Keratinocyte (primary cell): ENCODE measurements around the gene SWAP70. TPM values are rescaled to one million over a fixed set of nuclear protein-coding genes. Genes with fewer than 3 reads are reported as not detected.

Source experiments
- DNase-seq: peaks from one replicate; pipeline ENCODE4 v3.0.0-alpha.2; 2011; ENCODE audit warnings: low read depth, missing footprints, low spot score
- FAIRE-seq: peaks from 2 replicates; lab custom pipeline; 2011; peaks lifted over from hg19 to GRCh38; lab: Jason Lieb, UNC
- H2AFZ ChIP-seq: 2 replicates; pipeline ENCODE4 v1.6.0; 2012; ENCODE audit warnings: low read length, control low read depth, inconsistent platforms; ENCODE audit not compliant: control insufficient read depth
- H3K27ac ChIP-seq: 2 replicates; pipeline ENCODE4 v1.5.1; 2011; ENCODE audit warnings: low read length; ENCODE audit not compliant: control insufficient read depth, insufficient read depth
- H3K27me3 ChIP-seq: 3 replicates; pipeline ENCODE4 v1.6.0; 2011; ENCODE audit warnings: low read length; ENCODE audit not compliant: control insufficient read depth, insufficient read depth; ENCODE audit errors: extremely low read depth
- H3K36me3 ChIP-seq, 2 experiments: 2 replicates in 1 of 2; 3 replicates in 1 of 2; pipeline ENCODE4 v1.5.1; 2011; ENCODE audit warnings: low read length in 2 of 2, mild to moderate bottlenecking in 1 of 2; ENCODE audit not compliant: control insufficient read depth in 2 of 2, insufficient read depth in 2 of 2; ENCODE audit errors: extremely low read depth in 1 of 2
- H3K4me1 ChIP-seq: 3 replicates; pipeline ENCODE4 v1.5.1; 2011; ENCODE audit warnings: low read length; ENCODE audit not compliant: control insufficient read depth, insufficient read depth; ENCODE audit errors: extremely low read depth
- H3K4me2 ChIP-seq: 3 replicates; pipeline ENCODE4 v1.6.0; 2011; ENCODE audit warnings: low read depth, low read length; ENCODE audit not compliant: control insufficient read depth, insufficient read depth; ENCODE audit errors: extremely low read depth
- H3K4me3 ChIP-seq, 3 experiments: fragments of 200-600 bp in 1 of 3; sonication (generic) in 1 of 3; 2 replicates in 2 of 3; 3 replicates in 1 of 3; pipeline ENCODE4 v1.5.1; 2011 to 2016; ENCODE audit warnings: low read length in 3 of 3, mild to moderate bottlenecking in 3 of 3, control low read depth in 2 of 3, inconsistent platforms in 1 of 3, low read depth in 1 of 3, mixed read lengths in 1 of 3, mixed run types in 1 of 3, moderate library complexity in 1 of 3; ENCODE audit not compliant: control insufficient read depth in 2 of 3, insufficient read depth in 2 of 3; ENCODE audit errors: extremely low read depth in 1 of 3
- H3K79me2 ChIP-seq: 2 replicates; pipeline ENCODE4 v1.6.0; 2012; ENCODE audit warnings: low read length; ENCODE audit not compliant: control insufficient read depth, insufficient read depth
- H3K9ac ChIP-seq: 3 replicates; pipeline ENCODE4 v1.6.0; 2011; ENCODE audit warnings: low read length; ENCODE audit not compliant: control insufficient read depth, insufficient read depth; ENCODE audit errors: extremely low read depth
- H3K9me1 ChIP-seq: 3 replicates; pipeline ENCODE4 v1.6.0; 2011; ENCODE audit warnings: low read length; ENCODE audit not compliant: control insufficient read depth, insufficient read depth; ENCODE audit errors: extremely low read depth
- H3K9me3 ChIP-seq: 2 replicates; pipeline ENCODE4 v1.5.1; 2012; ENCODE audit warnings: low read depth, low read length; ENCODE audit not compliant: control insufficient read depth
- H4K20me1 ChIP-seq: 3 replicates; pipeline ENCODE4 v1.6.0; 2011; ENCODE audit warnings: low read length; ENCODE audit not compliant: control insufficient read depth, insufficient read depth; ENCODE audit errors: extremely low read depth
- EZH2 ChIP-seq: IDR thresholded peaks from one replicate; pipeline ENCODE4 v1.6.1; 2012; ENCODE audit warnings: inconsistent platforms, mild to moderate bottlenecking, low read length, moderate library complexity
- dilution Hi-C: fragments of 300-500 bp; cut with MboI; formaldehyde crosslinking; loops from one replicate; pipeline ENCODE4 v1.7.0; 2020; ENCODE audit warnings: low sequenced_read_pairs; ENCODE audit not compliant: extremely low pct_ligation_motif_present
- polyA plus RNA-seq, 5 experiments: library from polyadenylated mRNA; depleted of rRNA in 3 of 5; stranded (reverse) in 3 of 5; stranded (forward) in 1 of 5; unstranded in 1 of 5; fragments of >200 nt; gene quantifications; 1 replicate in 1 of 5; 2 replicates in 3 of 5; 3 replicates in 1 of 5; pipeline versions ENCODE4 v1.2.1 to v1.2.3, GENCODE V29; 2011 to 2012; ENCODE audit warnings: missing spikeins in 2 of 5, low read depth in 1 of 5, low replicate concordance in 1 of 5
- TF ChIP-seq, protein P1 (sequence below), 3 experiments: IDR thresholded peaks in 1 of 3; conservative IDR thresholded peaks in 1 of 3; optimal IDR thresholded peaks in 1 of 3; 2 replicates in 2 of 3; 3 replicates in 1 of 3; pipeline versions ENCODE3 to v1.5.1; 2011; ENCODE audit warnings: low read length in 3 of 3, mild to moderate bottlenecking in 3 of 3, moderate library complexity in 2 of 3, control low read depth in 1 of 3, inconsistent platforms in 1 of 3; ENCODE audit not compliant: insufficient read depth in 2 of 3; ENCODE audit errors: extremely low read depth in 1 of 3

SWAP70 gene
- polyA plus RNA-seq, 1 donor (not counting 4 experiments of a cell fraction or from before 2014, with no cell fraction given): 28.5 TPM

DNA sequence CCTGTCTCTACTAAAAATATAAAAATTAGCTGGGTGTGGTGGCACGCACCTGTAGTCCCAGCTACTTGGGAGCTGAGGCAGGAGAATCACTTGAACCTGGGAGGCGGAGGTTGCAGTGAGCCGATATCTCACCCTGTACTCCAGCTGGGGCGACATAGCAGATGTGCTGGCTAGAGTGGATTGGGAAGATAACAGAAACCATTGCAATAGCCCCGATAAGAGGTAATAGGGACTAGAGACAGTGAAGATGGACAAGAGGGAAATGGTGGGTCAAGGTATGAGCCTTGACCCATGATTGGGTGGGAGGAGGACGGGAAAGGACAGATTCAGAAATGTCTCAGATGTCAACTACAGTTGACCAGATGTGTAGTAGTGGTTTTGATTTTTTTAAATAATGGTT lies 6.1 kb downstream of the SWAP70 start:
- Histone ChIP-seq H3K4me3 (no peak overlapping the region), H3K27ac (no peak overlapping the region), H3K9ac (no peak overlapping the region), H3K4me2 (no peak overlapping the region), H3K36me3 (peaks cover 1 to 4% of the 10 kb centered on the region in 2 experiments), H4K20me1 (no peaks in the 10 kb centered on the region), H3K9me3 (no peaks in the 10 kb centered on the region), H3K9me1 (no peaks in the 10 kb centered on the region), H3K4me1 (no peaks in the 10 kb centered on the region), H2AFZ (no peak overlapping the region), H3K27me3 (no peaks in the 10 kb centered on the region), H3K79me2 (peaks cover 72% of the 10 kb centered on the region)
- DNase-seq (no peak), FAIRE-seq (no peak)
- TF ChIP-seq, protein P1, sequence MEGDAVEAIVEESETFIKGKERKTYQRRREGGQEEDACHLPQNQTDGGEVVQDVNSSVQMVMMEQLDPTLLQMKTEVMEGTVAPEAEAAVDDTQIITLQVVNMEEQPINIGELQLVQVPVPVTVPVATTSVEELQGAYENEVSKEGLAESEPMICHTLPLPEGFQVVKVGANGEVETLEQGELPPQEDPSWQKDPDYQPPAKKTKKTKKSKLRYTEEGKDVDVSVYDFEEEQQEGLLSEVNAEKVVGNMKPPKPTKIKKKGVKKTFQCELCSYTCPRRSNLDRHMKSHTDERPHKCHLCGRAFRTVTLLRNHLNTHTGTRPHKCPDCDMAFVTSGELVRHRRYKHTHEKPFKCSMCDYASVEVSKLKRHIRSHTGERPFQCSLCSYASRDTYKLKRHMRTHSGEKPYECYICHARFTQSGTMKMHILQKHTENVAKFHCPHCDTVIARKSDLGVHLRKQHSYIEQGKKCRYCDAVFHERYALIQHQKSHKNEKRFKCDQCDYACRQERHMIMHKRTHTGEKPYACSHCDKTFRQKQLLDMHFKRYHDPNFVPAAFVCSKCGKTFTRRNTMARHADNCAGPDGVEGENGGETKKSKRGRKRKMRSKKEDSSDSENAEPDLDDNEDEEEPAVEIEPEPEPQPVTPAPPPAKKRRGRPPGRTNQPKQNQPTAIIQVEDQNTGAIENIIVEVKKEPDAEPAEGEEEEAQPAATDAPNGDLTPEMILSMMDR (optimal IDR thresholded peaks at IDR 0.05 in 1 of 3, IDR thresholded peaks at IDR 0.05 in 1 of 3, conservative IDR thresholded peaks at IDR 0.05 in 1 of 3; ENCODE audit: extremely low read depth in 1 of 3, insufficient read depth in 2 of 3, low read length in 3 of 3): no peak
- no peak for TF ChIP-seq EZH2
- dilution Hi-C loops: no loop called here

GRCh38 chr11:9672288-9672916 lies 8.5 kb downstream of the SWAP70 start:
- H3K9ac ChIP-seq: no peak overlapping the region
- H4K20me1 ChIP-seq: peaks cover 4% of the 10 kb centered on the region
- no peaks in the 10 kb centered on the region for H3K27me3 ChIP-seq
- dilution Hi-C loops: no loop called here
- H3K79me2 ChIP-seq: peaks cover 67% of the 10 kb centered on the region
- peaks cover 3% of the 10 kb centered on the region for H3K4me1 ChIP-seq
- H3K9me3 ChIP-seq: no peaks in the 10 kb centered on the region
- FAIRE-seq (no peak), DNase-seq (no peak)
- TF ChIP-seq EZH2: no peak
- TF ChIP-seq, protein P1 (optimal IDR thresholded peaks at IDR 0.05 in 1 of 3, IDR thresholded peaks at IDR 0.05 in 1 of 3, conservative IDR thresholded peaks at IDR 0.05 in 1 of 3; ENCODE audit: extremely low read depth in 1 of 3, insufficient read depth in 2 of 3, low read length in 3 of 3): no peak
- H3K9me1 ChIP-seq: no peaks in the 10 kb centered on the region
- peaks cover 0 to 1% of the 10 kb centered on the region in 2 experiments for H3K36me3 ChIP-seq
- H3K27ac ChIP-seq: no peak overlapping the region
- H2AFZ ChIP-seq: no peak overlapping the region
- H3K4me3 ChIP-seq: no peak overlapping the region
- no peak overlapping the region for H3K4me2 ChIP-seq
